Activated CD4-positive, alpha-beta T cell treated with anti-CD3 and anti-CD28 coated beads for 4 hours (primary cell): Measurements from ENCODE around the gene PCNX2.
A peak's percentile ranks its signal among the peaks of the same experiment; 100 is the strongest.

Experiments
- DNase-seq, 2 donors: peaks; one replicate each; pipeline ENCODE4 v3.0.0-alpha.2; 2020

The PCNX2 gene

GRCh38 chr1:232950197-232951176 lies 345.0 kb downstream of the PCNX2 start, which contains the start of gene NTPCR:
Gene NTPCR, plus strand, starts transcription at chr1:232950611. Its CDS starts 100 bp downstream, at chr1:232950711.
- DNase-seq, result peak; percentile 96 to 97

GRCh38 chr1:232949636-232950196 lies 345.8 kb downstream of the PCNX2 start:
- no peak for DNase-seq

- no peak for DNase-seq
These were observed 351.2 kb downstream of the PCNX2 start for GRCh38 chr1:232944347-232944746.

GRCh38 chr1:232943679-232944252 lies 351.8 kb downstream of the PCNX2 start:
- DNase-seq, result peak; percentile 24 to 63

GRCh38 chr1:232942413-232943294 lies 352.9 kb downstream of the PCNX2 start:
- DNase-seq, result no peak

GRCh38 chr1:232940262-232940661 lies 355.3 kb downstream of the PCNX2 start:
- DNase-seq, result no peak

- DNase-seq, result no peak
These were observed 355.8 kb downstream of the PCNX2 start for GRCh38 chr1:232939748-232940147.

- no peak for DNase-seq
These were observed 356.6 kb downstream of the PCNX2 start for GRCh38 chr1:232938926-232939325.

GRCh38 chr1:232937741-232938375 lies 357.7 kb downstream of the PCNX2 start:
- no peak for DNase-seq

- DNase-seq, result no peak
These were observed 358.6 kb downstream of the PCNX2 start for GRCh38 chr1:232936941-232937340.
